Pancreas (tissue), 10 donors: Measurements from ENCODE around the gene TNRC6B. TPM values are rescaled to one million over a fixed set of nuclear protein-coding genes. Genes with fewer than 3 reads are reported as not detected.

Experiments used
- ATAC-seq, 4 donors: fragments of 200-7000 bp; cut with Tn5 transposase; one replicate each; pipeline versions ENCODE4 v1.8.0 to v1.9.1; 2020; ENCODE audit warnings: mild to moderate bottlenecking in 4 of 4, moderate library complexity in 4 of 4
- DNase-seq, 6 donors: peaks; one replicate each; pipeline ENCODE4 v3.0.0-alpha.2; 2020
- FAIRE-seq: peaks from 2 replicates; lab custom pipeline; 2012; peaks lifted over from hg19 to GRCh38; lab: Jason Lieb, UNC
- H3K27ac ChIP-seq, 4 donors: fragments of 200-600 bp; sonication (generic); 1 replicate in 3 of 4; 2 replicates in 1 of 4; pipeline versions ENCODE4 v1.5.0 to v1.8.0; 2020
- H3K27me3 ChIP-seq, 4 donors: fragments of 200-600 bp; one replicate each; pipeline ENCODE4 v1.8.0; 2021
- H3K36me3 ChIP-seq, 3 donors: fragments of 200-600 bp; sonication (generic) in 1 of 3; one replicate each; pipeline versions ENCODE4 v1.5.0 to v1.8.0; 2020 to 2021
- H3K4me1 ChIP-seq, 3 donors: fragments of 200-600 bp; one replicate each; pipeline ENCODE4 v1.8.0; 2021
- H3K4me3 ChIP-seq, 4 donors: fragments of 200-600 bp; sonication (generic) in 2 of 4; one replicate each; pipeline versions ENCODE4 v1.5.0 to v1.8.0; 2020 to 2021
- H3K9me3 ChIP-seq, 4 donors: fragments of 200-600 bp; one replicate each; pipeline ENCODE4 v1.8.0; 2021
- WGBS, 2 donors: extraction: QIAGEN DNeasy Blood & Tissue Kit; methylation state at CpG; one replicate each; pipeline ENCODE4 v1.1.7; 2013; 5-methylcytosine and 5-hydroxymethylcytosine counted together
- intact Hi-C, 3 donors: fragments of 100-400 bp; cut with DNase I; formaldehyde crosslinking; loops; one replicate each; pipeline versions ENCODE4 v1.11.1 to v1.14.2; 2022
- polyA plus RNA-seq, 2 donors: library from polyadenylated mRNA; stranded (reverse); fragments of 200-250 nt; gene quantifications; one replicate each; pipeline ENCODE4 v1.2.3, GENCODE V29; 2013
- total RNA-seq, 6 donors: library from RNA; stranded (reverse); fragmentation: NEBNext Ultra II Directional in 4 of 6; extraction: Animal tissue kit (Norgen Biotek cat#: 25700) in 4 of 6; gene quantifications; one replicate each; pipeline versions ENCODE4 v1.2.1 to v1.2.4, GENCODE V29; 2021 to 2023
- TF ChIP-seq, protein P1 (sequence below), 4 donors: fragments of 200-600 bp; sonication (generic) in 3 of 4; IDR thresholded peaks; one replicate each; pipeline versions ENCODE4 v1.5.0 to v1.8.0; 2021; ENCODE audit warnings: antibody characterized with exemption in 4 of 4
- donor health status: healthy with polysubstance abuse.
- donor health status: DM: no; HTN: no; CAD: no; lungs with moderate emphysema.
- donor health status: DM: no; HTN: no; CAD: no.
- donor health status: control.
- donor health status: control.
- donor health status: Bipolar disorder and iron deficiency.
- donor health status: DM: yes; HTN: yes; CAD: no.
- donor health status: DM: no; HTN: no; CAD: no.
- donor health status: DM: no; HTN: no; CAD: no.
- donor health status: DM: yes; HTN: yes; CAD: no.

TNRC6B gene
- total and polyA plus RNA-seq, 8 donors, result 2.2 to 31.3 (median 21.0) TPM

DNA sequence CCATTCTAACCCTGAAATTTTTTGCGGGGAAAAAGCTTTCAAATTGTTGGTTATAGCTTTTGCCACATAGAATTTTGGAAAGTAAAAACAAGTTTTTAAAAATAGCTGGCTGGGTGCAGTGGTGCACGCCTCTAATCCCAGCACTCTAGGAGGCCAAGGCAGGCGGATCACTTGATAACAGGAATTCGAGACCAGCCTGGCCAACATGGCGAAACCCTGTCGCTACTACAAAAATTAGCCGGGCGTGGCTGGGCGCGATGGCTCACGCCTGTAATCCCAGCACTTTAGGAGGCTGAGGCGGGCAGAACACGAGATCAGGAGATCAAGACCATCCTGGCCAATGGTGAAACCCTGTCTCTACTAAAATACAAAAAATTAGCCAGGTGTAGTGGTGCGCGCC is 54.9 kb downstream of the TNRC6B start:
- Histone ChIP-seq H3K27me3 (no peaks in the 10 kb centered on the region), H3K27ac (no peak overlapping the region), H3K9me3 (no peaks in the 10 kb centered on the region), H3K4me1 (no peaks in the 10 kb centered on the region), H3K4me3 (no peak overlapping the region), H3K36me3 (no peaks in the 10 kb centered on the region)
- 92 to 96% methylated on average over 15 of the region's 15 CpGs for WGBS, 2 donors
- intact Hi-C loops, result no loop called here
- FAIRE-seq (no peak), DNase-seq (no peak), ATAC-seq (no peak)
- TF ChIP-seq, protein P1, sequence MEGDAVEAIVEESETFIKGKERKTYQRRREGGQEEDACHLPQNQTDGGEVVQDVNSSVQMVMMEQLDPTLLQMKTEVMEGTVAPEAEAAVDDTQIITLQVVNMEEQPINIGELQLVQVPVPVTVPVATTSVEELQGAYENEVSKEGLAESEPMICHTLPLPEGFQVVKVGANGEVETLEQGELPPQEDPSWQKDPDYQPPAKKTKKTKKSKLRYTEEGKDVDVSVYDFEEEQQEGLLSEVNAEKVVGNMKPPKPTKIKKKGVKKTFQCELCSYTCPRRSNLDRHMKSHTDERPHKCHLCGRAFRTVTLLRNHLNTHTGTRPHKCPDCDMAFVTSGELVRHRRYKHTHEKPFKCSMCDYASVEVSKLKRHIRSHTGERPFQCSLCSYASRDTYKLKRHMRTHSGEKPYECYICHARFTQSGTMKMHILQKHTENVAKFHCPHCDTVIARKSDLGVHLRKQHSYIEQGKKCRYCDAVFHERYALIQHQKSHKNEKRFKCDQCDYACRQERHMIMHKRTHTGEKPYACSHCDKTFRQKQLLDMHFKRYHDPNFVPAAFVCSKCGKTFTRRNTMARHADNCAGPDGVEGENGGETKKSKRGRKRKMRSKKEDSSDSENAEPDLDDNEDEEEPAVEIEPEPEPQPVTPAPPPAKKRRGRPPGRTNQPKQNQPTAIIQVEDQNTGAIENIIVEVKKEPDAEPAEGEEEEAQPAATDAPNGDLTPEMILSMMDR (IDR thresholded peaks at IDR 0.05), result no peak

DNA sequence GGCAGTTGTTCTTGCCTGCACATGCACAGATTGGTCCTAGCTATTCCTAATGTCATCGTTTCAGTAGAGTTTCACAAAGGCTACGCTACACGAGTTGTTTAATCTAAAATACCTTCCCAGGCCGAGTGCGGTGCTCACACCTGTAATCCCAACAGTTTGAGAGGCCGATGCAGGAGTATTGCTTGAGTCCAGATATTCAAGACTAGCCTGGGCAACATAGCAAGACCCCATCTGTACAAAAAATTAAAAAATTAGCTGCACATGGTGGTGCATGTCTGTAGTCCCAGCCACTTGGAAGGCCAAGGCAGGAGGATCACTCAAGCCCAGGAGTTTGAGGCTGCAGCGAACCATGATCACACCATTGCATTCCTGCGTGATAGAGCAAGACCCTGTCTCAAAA is 56.2 kb downstream of the TNRC6B start:
- TF ChIP-seq, protein P1 (IDR thresholded peaks at IDR 0.05), result no peak
- Histone ChIP-seq H3K9me3 (no peaks in the 10 kb centered on the region), H3K4me1 (peaks cover 0 to under 1% (median 0%) of the 10 kb centered on the region in 3 donors), H3K36me3 (no peaks in the 10 kb centered on the region), H3K27ac (no peak overlapping the region), H3K4me3 (no peak overlapping the region), H3K27me3 (no peaks in the 10 kb centered on the region)
- FAIRE-seq (no peak), DNase-seq (no peak), ATAC-seq (no peak)
- WGBS, 2 donors, result 97 to 98% methylated on average over 8 of the region's 8 CpGs
- intact Hi-C loops, result no loop called here

GRCh38 chr22:40234658-40235057 is 56.9 kb downstream of the TNRC6B start:
- Histone ChIP-seq H3K27ac (no peak overlapping the region), H3K4me1 (peaks cover 0 to 8% (median 2%) of the 10 kb centered on the region in 3 donors)

DNA sequence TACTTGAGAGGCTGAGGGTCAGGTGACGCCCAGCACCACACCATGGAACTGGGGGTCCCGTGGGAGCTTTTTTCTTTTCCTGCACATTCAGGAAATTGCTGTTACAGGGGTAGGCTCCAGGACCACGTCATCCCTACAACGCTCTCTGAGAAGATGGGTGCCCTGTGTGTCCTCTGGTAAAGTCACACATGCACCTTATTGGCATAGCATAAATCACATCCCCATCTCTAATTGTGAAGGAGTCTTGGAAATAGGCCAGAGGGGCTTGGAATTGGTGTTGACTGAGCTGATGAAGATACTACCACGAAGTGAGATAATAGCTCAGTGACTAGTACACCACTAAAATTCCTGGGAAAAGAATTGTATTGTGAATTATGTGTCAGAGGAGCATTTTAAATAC is 57.6 kb downstream of the TNRC6B start:
- Histone ChIP-seq H3K27me3 (no peaks in the 10 kb centered on the region), H3K9me3 (no peaks in the 10 kb centered on the region), H3K36me3 (no peaks in the 10 kb centered on the region), H3K4me1 (peaks cover 3 to 12% (median 9%) of the 10 kb centered on the region in 3 donors), H3K27ac (no peak overlapping the region), H3K4me3 (no peak overlapping the region)
- WGBS, 2 donors, result 55 to 71% methylated on average over 5 of the region's 5 CpGs
- FAIRE-seq (no peak), ATAC-seq (no peak), DNase-seq (no peak)
- intact Hi-C loops, result no loop called here
- TF ChIP-seq, protein P1 (IDR thresholded peaks at IDR 0.05), result no peak

More at GRCh38 chr22:40234658-40235057, 56.9 kb downstream of the TNRC6B start:
- DNase-seq, result no peak
- no peak for FAIRE-seq
- H3K27me3 ChIP-seq, result no peaks in the 10 kb centered on the region
- intact Hi-C loops, result no loop called here
- H3K9me3 ChIP-seq, result no peaks in the 10 kb centered on the region
- TF ChIP-seq, protein P1 (IDR thresholded peaks at IDR 0.05), result no peak
- ATAC-seq, result no peak
- no peak overlapping the region for H3K4me3 ChIP-seq
- H3K36me3 ChIP-seq, result no peaks in the 10 kb centered on the region

GRCh38 chr22:40236131-40236665 is 58.5 kb downstream of the TNRC6B start:
- no peak overlapping the region for H3K27ac ChIP-seq

More at GRCh38 chr22:40236131-40236665, 58.5 kb downstream of the TNRC6B start:
- Histone ChIP-seq H3K4me3 (no peak overlapping the region), H3K9me3 (no peaks in the 10 kb centered on the region), H3K4me1 (peaks cover 9 to 20% (median 15%) of the 10 kb centered on the region in 3 donors), H3K27me3 (no peaks in the 10 kb centered on the region), H3K36me3 (no peaks in the 10 kb centered on the region)
- WGBS, 2 donors, result 53 to 57% methylated on average over 4 of the region's 4 CpGs
- FAIRE-seq (no peak), DNase-seq (no peak), ATAC-seq (no peak)
- TF ChIP-seq, protein P1 (IDR thresholded peaks at IDR 0.05), result no peak
- intact Hi-C loops, result no loop called here
